Heart left ventricle (tissue), 16 donors: Measurements from ENCODE around the gene DNAH14. TPM values are rescaled to one million over a fixed set of nuclear protein-coding genes. Genes with fewer than 3 reads are reported as not detected.

Source experiments
- ATAC-seq, 4 donors: fragments of 200-7000 bp; cut with Tn5 transposase; one replicate each; pipeline ENCODE4 v1.9.1; 2020 to 2022; ENCODE audit warnings: moderate library complexity in 4 of 4, mild to moderate bottlenecking in 3 of 4, moderate number of reproducible peaks in 1 of 4
- DNase-seq, 5 donors: peaks; one replicate each; pipeline ENCODE4 v3.0.0-alpha.2; 2020
- H3K27ac ChIP-seq, 12 donors: fragments of 200-600 bp; sonication (generic) in 4 of 12; one replicate each; pipeline versions ENCODE4 v1.5.0 to v1.8.0; 2016 to 2022; ENCODE audit warnings: mild to moderate bottlenecking in 2 of 12
- H3K27me3 ChIP-seq, 9 donors: fragments of 200-600 bp; sonication (generic) in 2 of 9; one replicate each; pipeline versions ENCODE4 v1.5.1 to v1.8.0; 2016 to 2022; ENCODE audit warnings: mild to moderate bottlenecking in 3 of 9
- H3K36me3 ChIP-seq, 9 donors: fragments of 200-600 bp; sonication (generic) in 2 of 9; one replicate each; pipeline versions ENCODE4 v1.5.0 to v1.8.0; 2018 to 2022; ENCODE audit warnings: mild to moderate bottlenecking in 2 of 9
- H3K4me1 ChIP-seq, 12 donors: fragments of 200-600 bp; sonication (generic) in 4 of 12; one replicate each; pipeline versions ENCODE4 v1.5.0 to v1.8.0; 2016 to 2022; ENCODE audit warnings: mild to moderate bottlenecking in 3 of 12
- H3K4me3 ChIP-seq, 12 donors: fragments of 200-600 bp; sonication (generic) in 4 of 12; one replicate each; pipeline versions ENCODE4 v1.5.0 to v1.8.0; 2017 to 2022; ENCODE audit warnings: mild to moderate bottlenecking in 9 of 12, moderate library complexity in 4 of 12
- H3K9me3 ChIP-seq, 12 donors: fragments of 200-600 bp; sonication (generic) in 4 of 12; one replicate each; pipeline versions ENCODE4 v1.5.0 to v1.8.0; 2016 to 2022; ENCODE audit warnings: mild to moderate bottlenecking in 1 of 12
- POLR2A ChIP-seq, 2 donors: fragments of 450-650 bp; IDR thresholded peaks; one replicate each; pipeline ENCODE4 v1.6.1; 2017; ENCODE audit warnings: antibody characterized with exemption in 2 of 2, mild to moderate bottlenecking in 2 of 2, moderate library complexity in 2 of 2
- WGBS, 4 donors: extraction: QIAGEN DNeasy Blood & Tissue Kit in 2 of 4; methylation state at CpG; one replicate each; pipeline versions ENCODE4 v1.1.5 to v1.1.7; 2013 to 2018; 5-methylcytosine and 5-hydroxymethylcytosine counted together
- intact Hi-C, 10 donors: fragments of 100-400 bp; cut with DNase I; formaldehyde crosslinking; loops; one replicate each; pipeline versions ENCODE4 v1.11.1 to v1.14.2; 2022
- polyA plus RNA-seq, 2 donors: library from polyadenylated mRNA; stranded (reverse); fragments of 200-250 nt; gene quantifications; one replicate each; pipeline ENCODE4 v1.2.3, GENCODE V29; 2013
- total RNA-seq, 9 donors: library from RNA; depleted of rRNA in 2 of 9; stranded (reverse); fragments of >200 nt in 2 of 9; fragmentation: NEBNext Ultra II Directional in 3 of 9; extraction: Animal tissue kit (Norgen Biotek cat#: 25700) in 3 of 9; gene quantifications; one replicate each; pipeline versions ENCODE4 v1.1.0 to v1.2.4, GENCODE V29; 2016 to 2023
- TF ChIP-seq, protein P1 (sequence below), 12 donors: fragments of 200-600 bp; sonication (generic) in 4 of 12; IDR thresholded peaks; one replicate each; pipeline versions ENCODE4 v1.5.0 to v1.8.0; 2018 to 2022; ENCODE audit warnings: antibody characterized with exemption in 12 of 12, mild to moderate bottlenecking in 5 of 12
- donor health status: ischemic (EF 13 %, LVEDD 7.1; RV severe dilation, severe dysfunction).
- donor health status: healthy with polysubstance abuse.
- donor health status: DM: no; HTN: yes; CAD: no.
- donor health status: DM: no; HTN: no; CAD: no.
- donor health status: ischemic (EF 25% LVEDD 6.9; RV normal size, moderate dysfunction).
- donor health status: ischemic (EF 25% LVEDD 5.7; RV mildly dilated, moderate dysfunction).
- donor health status: healthy.
- donor health status: DM: yes; HTN: yes; CAD: no.
- donor health status: ischemic (EF 35%, LVEDD 5.7; RV mildly dilated, moderate dysfunction).
- donor health status: nonischemic (EF 11% LVEDD 7.7; RV severe dilation, severe dysfunction).
- donor health status: DM: yes; HTN: yes; CAD: no.
- donor health status: PGD.
- donor health status: ischemic (EF 29% LVEDD 5.4; RV normal size, mild dysfunction).
- donor health status: nonischemic (EF 23%, LVEDD 6.1; RV moderate dilation, normal function).

The DNAH14 gene
- total and polyA plus RNA-seq, 11 donors = 0.24 to 6.8 (median 2.8) TPM

- ATAC-seq (no peak), DNase-seq (no peak)
- no peak overlapping the region for H3K4me3 ChIP-seq
- peaks cover 0 to 18% (median 3%) of the 10 kb centered on the region in 12 donors for H3K9me3 ChIP-seq
- no peaks in the 10 kb centered on the region for H3K4me1 ChIP-seq
- WGBS, 4 donors = 63 to 78% (median 68%) methylated on average over 1 of the region's 1 CpG
- TF ChIP-seq, protein P1, sequence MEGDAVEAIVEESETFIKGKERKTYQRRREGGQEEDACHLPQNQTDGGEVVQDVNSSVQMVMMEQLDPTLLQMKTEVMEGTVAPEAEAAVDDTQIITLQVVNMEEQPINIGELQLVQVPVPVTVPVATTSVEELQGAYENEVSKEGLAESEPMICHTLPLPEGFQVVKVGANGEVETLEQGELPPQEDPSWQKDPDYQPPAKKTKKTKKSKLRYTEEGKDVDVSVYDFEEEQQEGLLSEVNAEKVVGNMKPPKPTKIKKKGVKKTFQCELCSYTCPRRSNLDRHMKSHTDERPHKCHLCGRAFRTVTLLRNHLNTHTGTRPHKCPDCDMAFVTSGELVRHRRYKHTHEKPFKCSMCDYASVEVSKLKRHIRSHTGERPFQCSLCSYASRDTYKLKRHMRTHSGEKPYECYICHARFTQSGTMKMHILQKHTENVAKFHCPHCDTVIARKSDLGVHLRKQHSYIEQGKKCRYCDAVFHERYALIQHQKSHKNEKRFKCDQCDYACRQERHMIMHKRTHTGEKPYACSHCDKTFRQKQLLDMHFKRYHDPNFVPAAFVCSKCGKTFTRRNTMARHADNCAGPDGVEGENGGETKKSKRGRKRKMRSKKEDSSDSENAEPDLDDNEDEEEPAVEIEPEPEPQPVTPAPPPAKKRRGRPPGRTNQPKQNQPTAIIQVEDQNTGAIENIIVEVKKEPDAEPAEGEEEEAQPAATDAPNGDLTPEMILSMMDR (IDR thresholded peaks at IDR 0.05) = no peak
- TF ChIP-seq POLR2A (IDR thresholded peaks at IDR 0.05) = no peak
- intact Hi-C loops = no loop called here
- H3K27me3 ChIP-seq = no peaks in the 10 kb centered on the region
- no peaks in the 10 kb centered on the region for H3K36me3 ChIP-seq
- no peak overlapping the region for H3K27ac ChIP-seq
Measured at GRCh38 chr1:225260319-225260718, 330.8 kb downstream of the DNAH14 start.

DNA sequence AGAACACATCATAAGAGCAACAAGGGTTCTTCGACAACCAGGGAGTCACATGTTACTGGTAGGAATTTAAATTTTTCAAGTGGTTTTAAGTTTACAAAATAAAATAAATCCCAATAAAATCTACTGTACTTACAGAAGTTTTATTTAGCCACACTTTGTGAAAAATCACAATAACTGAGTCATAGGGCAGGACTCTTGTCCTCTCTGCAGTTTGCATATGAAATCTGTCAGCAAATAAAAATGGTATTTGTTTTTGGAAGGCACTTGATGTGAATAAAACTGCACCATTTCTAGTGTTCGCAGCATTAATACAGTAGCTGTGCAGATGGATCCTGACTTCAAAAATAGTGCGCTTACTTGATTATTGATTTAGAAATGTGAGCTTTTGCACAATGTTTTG, 348.0 kb downstream of the DNAH14 start:
- intact Hi-C loops = no loop called here
- Histone ChIP-seq H3K36me3 (no peaks in the 10 kb centered on the region), H3K4me3 (no peak overlapping the region), H3K27ac (no peak overlapping the region), H3K9me3 (peaks cover 0 to 28% (median 13%) of the 10 kb centered on the region in 12 donors), H3K27me3 (no peaks in the 10 kb centered on the region), H3K4me1 (no peaks in the 10 kb centered on the region)
- no peak for DNase-seq
- WGBS, 4 donors = 91 to 97% (median 93%) methylated on average over 3 of the region's 3 CpGs
- no peak for ATAC-seq
- TF ChIP-seq POLR2A (IDR thresholded peaks at IDR 0.05) = no peak

DNA sequence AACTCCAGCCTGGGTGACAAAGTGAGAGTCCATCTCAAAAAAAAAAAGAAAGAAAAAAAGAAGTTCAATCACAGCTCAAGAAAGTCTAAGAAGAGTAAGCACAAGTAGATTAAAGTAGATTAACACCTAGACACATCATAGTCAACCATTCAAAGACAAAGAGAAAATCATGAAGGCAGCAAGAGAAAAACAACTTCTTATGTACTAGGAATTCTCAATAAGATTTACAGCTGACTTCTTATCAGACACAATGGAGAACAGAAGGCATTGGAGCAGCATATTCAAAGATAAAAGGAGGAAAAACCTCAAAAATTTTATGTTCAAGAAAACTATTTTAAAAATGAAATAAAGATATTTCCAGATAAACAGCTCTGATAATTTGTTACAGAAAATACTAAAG, 351.1 kb downstream of the DNAH14 start:
- no peak for DNase-seq
- H3K27ac ChIP-seq = no peak overlapping the region
- ATAC-seq = no peak
- no peak for TF ChIP-seq POLR2A (IDR thresholded peaks at IDR 0.05)
- TF ChIP-seq, protein P1 (IDR thresholded peaks at IDR 0.05) = no peak
- H3K9me3 ChIP-seq = peaks cover 0 to 28% (median 13%) of the 10 kb centered on the region in 12 donors
- no peaks in the 10 kb centered on the region for H3K27me3 ChIP-seq
- no peaks in the 10 kb centered on the region for H3K36me3 ChIP-seq
- no peaks in the 10 kb centered on the region for H3K4me1 ChIP-seq
- H3K4me3 ChIP-seq = no peak overlapping the region
- intact Hi-C loops = no loop called here

DNA sequence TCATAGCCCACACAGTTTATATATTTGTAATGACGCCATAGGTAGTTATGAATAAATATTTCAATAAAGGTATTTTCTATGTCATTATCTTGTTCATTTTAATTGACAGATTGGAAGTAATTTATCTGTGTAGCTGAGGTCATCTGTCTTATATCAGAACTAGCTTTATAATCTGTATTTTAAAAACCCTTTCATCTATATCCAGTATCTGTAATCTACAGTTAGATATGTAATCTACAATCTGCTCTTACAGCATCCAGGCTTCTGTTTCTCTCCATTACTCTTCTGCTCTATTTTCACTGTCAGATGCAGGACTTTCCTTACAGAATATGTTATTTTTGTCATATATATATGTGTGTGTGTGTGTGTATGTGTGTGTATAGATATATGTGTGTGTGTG, 360.8 kb downstream of the DNAH14 start:
- Histone ChIP-seq H3K27me3 (no peaks in the 10 kb centered on the region), H3K36me3 (no peaks in the 10 kb centered on the region), H3K4me3 (no peak overlapping the region), H3K9me3 (peaks cover 0 to 39% (median 19%) of the 10 kb centered on the region in 12 donors), H3K27ac (no peak overlapping the region), H3K4me1 (no peaks in the 10 kb centered on the region)
- intact Hi-C loops = no loop called here
- 81 to 96% (median 86%) methylated on average over 1 of the region's 1 CpG for WGBS, 4 donors
- DNase-seq (no peak), ATAC-seq (no peak)
- TF ChIP-seq POLR2A (IDR thresholded peaks at IDR 0.05) = no peak
- TF ChIP-seq, protein P1 (IDR thresholded peaks at IDR 0.05) = no peak

- ATAC-seq (no peak), DNase-seq (no peak)
- Histone ChIP-seq H3K27me3 (peaks cover 0 to 8% (median 0%) of the 10 kb centered on the region in 9 donors), H3K4me1 (no peaks in the 10 kb centered on the region), H3K9me3 (peaks cover 0 to 25% (median 4%) of the 10 kb centered on the region in 12 donors), H3K36me3 (no peaks in the 10 kb centered on the region), H3K27ac (no peak overlapping the region), H3K4me3 (no peak overlapping the region)
- intact Hi-C loops = no loop called here
- 52 to 60% (median 54%) methylated on average over 2 of the region's 2 CpGs for WGBS, 4 donors
- no peak for TF ChIP-seq POLR2A (IDR thresholded peaks at IDR 0.05)
- TF ChIP-seq, protein P1 (IDR thresholded peaks at IDR 0.05) = no peak
Measured at GRCh38 chr1:225299624-225300023, 370.1 kb downstream of the DNAH14 start.
